Body of pancreas (tissue), 4 donors: ENCODE measurements around the gene IL36G.

Experiments used
- CTCF ChIP-seq, 7 experiments: fragments of 450-650 bp in 4 of 7; fragments of 200-600 bp in 3 of 7; sonication (generic) in 3 of 7; IDR thresholded peaks; one replicate each; pipeline ENCODE4 v1.5.1; 2016 to 2019; ENCODE audit warnings: antibody characterized with exemption in 7 of 7
- POLR2A ChIP-seq, 3 donors: fragments of 450-650 bp; IDR thresholded peaks; one replicate each; pipeline ENCODE4 v1.6.1; 2016; ENCODE audit warnings: antibody characterized with exemption in 3 of 3, mild to moderate bottlenecking in 2 of 3

GRCh38 chr2:113025737-113026136, 47.9 kb downstream of the IL36G start:
- no peak for TF ChIP-seq CTCF (IDR thresholded peaks at IDR 0.05)
- no peak for TF ChIP-seq POLR2A (IDR thresholded peaks at IDR 0.05)
